GM21529 (cell line): ENCODE measurements around the gene ZCCHC17.

ENCODE experiments used
- ATAC-seq: cut with Tn5 transposase; IDR thresholded peaks from one replicate; pipeline ENCODE4 v1.9.1; 2021; ENCODE audit not compliant: unreplicated experiment

Gene ZCCHC17

GRCh38 chr1:31389616-31390015, 92.8 kb downstream of the ZCCHC17 start:
- ATAC-seq: no peak

DNA sequence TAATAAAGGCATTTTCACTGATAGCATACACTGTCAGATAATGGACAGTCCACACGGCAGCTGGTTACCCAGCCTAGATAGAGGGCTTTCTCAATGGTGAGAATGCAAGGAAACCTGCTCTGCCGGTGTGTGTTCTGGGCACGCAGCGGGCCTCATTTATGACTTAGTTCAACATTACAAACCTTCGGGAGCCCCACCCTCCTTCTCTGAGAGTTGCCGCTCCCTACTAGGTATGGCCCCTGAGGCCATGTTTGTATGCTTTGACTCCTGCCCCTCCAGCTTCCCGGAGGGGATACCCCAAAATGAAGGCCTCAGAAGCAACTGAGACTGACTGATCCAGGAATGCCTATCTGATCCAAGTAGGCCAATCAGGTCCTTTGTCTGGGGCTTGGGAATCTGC, 93.2 kb downstream of the ZCCHC17 start:
- no peak for ATAC-seq

- ATAC-seq: no peak
Observed at GRCh38 chr1:31393463-31393862, 96.6 kb downstream of the ZCCHC17 start.

GRCh38 chr1:31394584-31395193, 97.9 kb downstream of the ZCCHC17 start:
- ATAC-seq: peak; percentile 76

GRCh38 chr1:31396633-31397351, 100.0 kb downstream of the ZCCHC17 start:
- ATAC-seq: no peak

DNA sequence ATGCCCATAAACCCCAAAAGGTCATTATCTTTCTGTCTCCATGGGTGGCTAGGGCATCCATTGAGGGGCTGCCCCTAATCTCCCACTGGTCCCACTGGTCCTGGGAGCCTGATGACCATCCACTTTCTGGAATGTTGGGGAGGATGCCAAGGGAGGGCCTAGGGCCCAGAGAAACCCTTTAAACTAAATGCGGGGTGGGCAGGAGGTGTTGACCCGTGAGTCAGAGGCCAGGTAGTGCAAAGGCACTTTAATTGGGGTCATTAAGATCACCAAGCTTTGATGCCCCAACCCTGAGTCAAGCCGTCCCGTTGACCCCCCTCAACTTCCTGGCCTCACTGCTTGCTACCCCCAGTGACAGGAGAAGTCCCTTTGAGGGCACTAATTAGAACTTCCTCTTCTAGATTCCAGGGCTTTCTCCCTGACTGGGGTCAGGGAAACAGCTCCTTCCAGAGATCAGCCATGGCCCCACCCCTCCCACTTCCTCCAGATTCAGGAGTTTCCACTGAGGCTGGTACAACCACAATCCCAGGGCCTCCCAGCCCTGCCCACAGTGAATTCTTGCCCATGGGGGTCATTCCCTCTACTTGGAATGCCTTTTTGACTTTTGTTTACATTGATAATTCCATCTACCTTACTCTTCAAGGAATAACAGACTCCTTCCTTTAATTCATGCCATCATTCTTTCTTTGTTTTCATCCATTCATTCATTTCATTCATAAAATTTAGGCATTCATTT, 100.7 kb downstream of the ZCCHC17 start:
- no peak for ATAC-seq

- ATAC-seq: no peak
Observed at GRCh38 chr1:31398246-31398645, 101.4 kb downstream of the ZCCHC17 start.

GRCh38 chr1:31399976-31400375, 103.1 kb downstream of the ZCCHC17 start:
- no peak for ATAC-seq

DNA sequence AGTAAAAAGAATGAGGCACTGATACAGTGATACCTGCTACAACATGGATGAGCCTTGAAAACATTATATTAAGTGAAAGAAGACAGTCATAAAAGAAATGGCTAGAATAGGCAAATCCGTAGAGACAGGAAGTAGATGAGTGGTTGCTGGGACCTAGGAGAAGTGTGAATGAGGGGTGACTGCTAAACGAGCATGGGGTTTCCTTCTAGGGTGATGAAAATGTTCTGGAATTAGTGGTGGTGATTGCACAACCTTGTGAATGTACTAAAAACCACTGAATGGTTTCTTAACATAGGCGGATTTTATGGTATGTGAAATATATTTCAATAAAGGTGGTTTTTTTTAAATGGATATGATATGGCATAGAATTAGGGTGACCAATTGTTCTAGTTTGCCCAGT, 103.6 kb downstream of the ZCCHC17 start:
- no peak for ATAC-seq

DNA sequence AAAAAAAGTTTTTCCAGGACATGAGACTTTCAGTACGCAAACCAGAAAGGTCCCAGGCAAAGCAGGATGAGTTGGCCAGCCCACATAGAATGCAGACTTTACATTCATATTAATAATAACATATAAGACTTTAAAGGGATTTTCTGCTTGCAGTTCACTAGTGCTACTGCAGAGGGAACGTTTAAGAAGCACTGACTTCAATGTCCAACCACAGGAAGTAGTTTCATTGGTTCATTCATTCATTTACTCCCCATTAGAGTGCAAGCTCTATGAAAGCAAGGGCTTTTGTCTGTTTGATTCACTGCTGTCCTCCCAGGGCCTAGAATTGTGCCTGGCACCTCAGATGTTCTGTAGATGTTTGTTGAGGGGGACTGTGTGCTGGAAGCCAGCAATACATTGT, 104.4 kb downstream of the ZCCHC17 start:
- ATAC-seq: no peak

DNA sequence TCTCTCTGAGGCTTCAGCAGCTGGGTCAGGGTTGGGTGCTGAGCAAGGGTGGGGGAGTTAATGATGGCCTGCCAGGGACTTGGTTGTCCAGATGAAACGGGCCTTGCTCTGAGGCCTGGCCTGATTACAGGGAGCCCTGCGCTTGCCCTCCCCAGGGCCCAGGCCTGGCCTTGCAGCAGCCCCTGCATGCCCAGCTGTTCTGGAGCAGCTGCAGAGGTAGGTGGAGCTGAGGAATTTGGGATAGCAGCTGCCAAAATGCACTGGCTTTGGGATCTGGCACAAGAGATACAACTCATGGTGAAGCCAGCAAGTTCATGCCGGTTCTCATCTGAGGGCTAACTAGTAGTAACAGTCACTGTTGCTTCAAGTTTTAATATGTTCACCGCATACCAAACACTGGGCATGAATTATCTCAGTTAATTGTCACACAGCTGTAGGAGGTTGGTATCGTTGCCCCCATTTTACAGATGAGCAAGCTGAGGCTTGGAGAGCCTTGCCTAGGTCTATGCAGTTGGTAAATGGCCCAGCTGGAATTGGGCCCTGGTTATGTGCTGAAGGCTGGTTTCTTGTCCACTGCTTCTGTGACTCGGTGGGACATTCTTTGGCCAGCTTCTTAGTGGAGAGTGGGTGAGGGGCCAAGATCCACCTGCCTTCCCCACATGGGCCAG, 108.9 kb downstream of the ZCCHC17 start:
- ATAC-seq: no peak

- no peak for ATAC-seq
Observed at GRCh38 chr1:31407029-31407626, 110.3 kb downstream of the ZCCHC17 start.

- ATAC-seq: no peak
Observed at GRCh38 chr1:31408788-31409318, 112.0 kb downstream of the ZCCHC17 start.

DNA sequence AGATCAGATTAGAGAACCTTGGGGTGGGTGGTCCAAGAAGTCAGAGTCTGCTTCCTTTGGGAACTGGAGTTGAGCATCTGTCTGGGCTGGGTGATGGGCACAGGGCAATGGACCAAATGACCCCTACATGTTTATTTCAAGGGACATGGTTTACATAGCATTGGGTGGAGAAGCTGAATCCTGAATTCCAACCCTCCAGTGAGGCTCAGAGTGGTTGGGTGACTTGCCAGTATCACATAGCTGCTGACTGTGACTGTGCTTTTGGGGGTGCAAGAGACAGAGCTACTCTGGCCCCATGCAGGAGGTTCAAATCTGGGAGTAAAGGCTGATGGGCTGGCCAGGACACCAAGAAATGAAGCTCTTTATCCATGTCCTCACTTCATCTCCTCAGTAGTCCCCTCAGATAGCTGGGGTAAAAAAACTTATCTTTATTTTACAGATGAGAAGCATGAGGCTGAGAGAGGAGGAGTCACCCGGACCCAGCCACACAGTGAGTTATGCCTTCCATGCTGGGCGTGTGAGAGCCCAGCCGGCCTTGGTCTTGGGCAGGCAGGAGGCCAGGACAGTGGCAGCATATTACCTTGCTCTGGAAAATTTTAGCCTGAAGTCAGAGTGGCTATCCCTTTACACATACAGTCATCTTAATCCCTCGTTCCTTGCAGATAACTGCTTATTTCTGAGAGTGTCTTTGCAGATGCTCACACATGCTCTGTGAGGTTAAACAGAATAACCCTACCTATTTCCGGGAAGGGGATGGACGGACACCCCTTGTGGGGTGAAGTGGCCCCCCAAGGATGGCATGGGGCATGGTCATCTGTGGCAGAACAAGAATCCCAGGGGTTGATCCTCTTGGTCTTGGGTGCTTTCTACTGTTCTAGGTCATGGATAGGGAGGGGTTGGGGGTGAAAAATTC, 113.4 kb downstream of the ZCCHC17 start:
- ATAC-seq: no peak

GRCh38 chr1:31410871-31411270, 114.0 kb downstream of the ZCCHC17 start:
- ATAC-seq: no peak

GRCh38 chr1:31412205-31412604, 115.4 kb downstream of the ZCCHC17 start:
- ATAC-seq: no peak

DNA sequence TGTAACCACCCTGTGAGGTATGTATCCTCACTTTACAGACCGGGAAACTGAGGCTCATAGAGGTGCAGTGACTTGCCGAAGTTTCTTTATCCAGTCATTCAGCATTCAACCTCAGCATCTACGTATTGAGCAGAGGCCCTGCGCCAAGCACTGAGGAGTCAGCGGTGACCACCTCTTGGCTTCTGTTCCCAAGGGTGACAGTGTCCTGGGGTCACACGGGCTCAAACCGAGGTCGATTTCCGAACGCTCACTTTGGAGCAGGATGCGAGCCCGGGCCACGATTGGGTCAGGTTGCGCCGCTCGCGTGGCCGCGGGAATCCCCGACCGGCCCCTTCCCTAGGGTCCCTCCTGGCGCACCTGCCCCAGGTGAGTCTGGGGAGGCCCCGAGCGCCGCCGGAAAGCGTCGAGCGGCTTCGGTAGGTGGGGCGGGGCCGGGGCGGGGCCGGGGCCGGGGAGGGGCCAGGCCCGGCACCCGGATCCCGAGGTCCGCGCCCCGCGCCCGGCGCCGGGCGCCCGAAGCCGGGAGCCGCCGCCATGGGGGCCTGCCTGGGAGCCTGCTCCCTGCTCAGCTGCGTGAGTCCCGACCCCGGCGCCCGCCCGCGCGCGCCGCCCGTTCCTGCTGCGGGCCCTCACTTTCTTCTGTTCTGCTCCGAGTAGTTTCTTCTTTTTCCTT, 116.0 kb downstream of the ZCCHC17 start, which contains the start of gene SERINC2:
SERINC2 (plus strand) TSS at position 482 of the 673 bp plus-strand sequence; CDS start at position 535, 53 bp downstream.
- no peak for ATAC-seq

DNA sequence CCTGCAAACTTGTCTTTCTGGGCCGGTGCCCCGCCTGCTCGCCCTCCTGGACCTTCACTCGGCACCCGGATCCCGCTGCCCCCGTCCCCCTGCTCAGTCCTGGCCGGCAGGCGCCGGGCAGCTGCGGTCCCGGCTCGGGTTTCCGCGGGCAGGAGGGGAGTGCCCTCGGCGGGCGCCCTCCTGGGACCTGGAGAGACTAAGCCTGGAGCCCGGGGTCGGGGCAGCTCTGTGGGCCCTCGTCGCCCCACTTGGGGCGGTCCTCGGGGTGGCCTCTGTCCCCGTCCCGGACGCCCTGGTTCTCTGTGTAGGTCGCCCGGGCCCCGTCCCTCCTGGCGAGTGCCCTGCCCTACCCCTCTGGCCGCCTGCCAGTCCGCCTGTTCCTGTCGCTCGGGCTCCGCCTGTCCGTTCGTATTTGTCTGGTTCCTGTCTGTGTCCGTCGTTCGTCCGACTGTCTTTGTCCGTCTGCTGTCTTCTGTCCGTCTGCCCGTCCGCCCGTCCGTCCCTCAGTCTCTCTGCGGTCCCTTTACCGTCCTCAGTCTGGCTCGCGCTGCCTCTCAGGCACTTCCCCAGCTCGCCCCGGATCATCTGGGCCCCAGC, 116.7 kb downstream of the ZCCHC17 start:
- no peak for ATAC-seq
